GM23338 (cell line): ENCODE data around the gene G6PD. TPM values are rescaled to one million over a fixed set of nuclear protein-coding genes. Genes with fewer than 3 reads are reported as not detected.

Source experiments
- ATAC-seq: fragments of 200-7000 bp; cut with Tn5 transposase; 3 replicates; pipeline ENCODE4 v1.9.1; 2020
- DNase-seq: peaks from one replicate; pipeline ENCODE4 v3.0.0-alpha.2; 2015; ENCODE audit warnings: low spot score
- H2AFZ ChIP-seq: fragments of 200-600 bp; sonication (generic); 2 replicates; pipeline ENCODE4 v1.8.0; 2016; ENCODE audit warnings: antibody characterized with exemption, mild to moderate bottlenecking, moderate library complexity
- H3F3A ChIP-seq: fragments of 200-600 bp; sonication (generic); replicated peaks from 2 replicates; pipeline ENCODE4 v1.8.0; 2017; ENCODE audit warnings: antibody characterized with exemption, mixed run types, low read depth
- H3K27ac ChIP-seq: fragments of 200-600 bp; sonication (generic); 2 replicates; pipeline ENCODE4 v1.6.1; 2016; ENCODE audit warnings: low read depth
- H3K27me3 ChIP-seq: fragments of 200-600 bp; sonication (generic); 2 replicates; pipeline ENCODE4 v1.8.0; 2016; ENCODE audit warnings: mild to moderate bottlenecking, mixed run types, moderate library complexity; ENCODE audit not compliant: insufficient read depth
- H3K36me3 ChIP-seq: fragments of 200-600 bp; sonication (generic); 2 replicates; pipeline ENCODE4 v1.8.0; 2016; ENCODE audit warnings: mild to moderate bottlenecking; ENCODE audit not compliant: insufficient read depth
- H3K4me1 ChIP-seq: fragments of 200-600 bp; sonication (generic); 2 replicates; pipeline ENCODE4 v1.8.0; 2016; ENCODE audit warnings: mild to moderate bottlenecking, moderate library complexity; ENCODE audit not compliant: insufficient read depth
- H3K4me2 ChIP-seq: fragments of 200-600 bp; sonication (generic); 2 replicates; pipeline ENCODE4 v1.7.1; 2017; ENCODE audit warnings: mixed run types
- H3K4me3 ChIP-seq: fragments of 200-600 bp; sonication (generic); 2 replicates; pipeline ENCODE4 v1.6.1; 2016; ENCODE audit warnings: mixed run types
- H3K79me2 ChIP-seq: fragments of 200-600 bp; sonication (generic); replicated peaks from 2 replicates; pipeline ENCODE4 v1.8.0; 2017; ENCODE audit warnings: mild to moderate bottlenecking; ENCODE audit not compliant: insufficient read depth
- H3K9me2 ChIP-seq: fragments of 200-600 bp; sonication (generic); 2 replicates; pipeline ENCODE4 v1.8.0; 2017; ENCODE audit not compliant: insufficient read depth
- H4K20me1 ChIP-seq: fragments of 200-600 bp; sonication (generic); replicated peaks from 2 replicates; pipeline ENCODE4 v1.8.0; 2017; ENCODE audit warnings: mild to moderate bottlenecking; ENCODE audit not compliant: insufficient read depth
- H3K27ac Mint-ChIP-seq: 2 replicates; pipeline ENCODE4 v1.8.0; 2020; ENCODE audit warnings: inconsistent platforms, mild to moderate bottlenecking, moderate library complexity, mixed read lengths
- H3K27me3 Mint-ChIP-seq: 3 replicates; pipeline ENCODE4 v1.8.0; 2022; ENCODE audit warnings: low read depth, mild to moderate bottlenecking, moderate library complexity, mixed read lengths, inconsistent platforms; ENCODE audit not compliant: insufficient read depth, poor library complexity
- H3K36me3 Mint-ChIP-seq: 3 replicates; pipeline ENCODE4 v1.8.0; 2021; ENCODE audit warnings: low read depth, mild to moderate bottlenecking, inconsistent platforms, moderate library complexity, mixed read lengths
- H3K4me1 Mint-ChIP-seq: 3 replicates; pipeline ENCODE4 v1.8.0; 2020; ENCODE audit warnings: mild to moderate bottlenecking, inconsistent platforms, mixed read lengths
- H3K4me3 Mint-ChIP-seq: 3 replicates; pipeline ENCODE4 v1.8.0; 2021; ENCODE audit warnings: moderate library complexity, mild to moderate bottlenecking, inconsistent platforms, mixed read lengths
- H3K9me3 Mint-ChIP-seq: 3 replicates; pipeline ENCODE4 v1.8.0; 2020; ENCODE audit warnings: moderate library complexity, mild to moderate bottlenecking, inconsistent platforms, mixed read lengths
- CREB1 ChIP-seq: fragments of 250-450 bp; sonication (Bioruptor Pico); IDR thresholded peaks from 2 replicates; pipeline ENCODE4 v1.5.0; 2020; ENCODE audit warnings: low read depth, mild to moderate bottlenecking, moderate library complexity
- EZH2 ChIP-seq: fragments of 200-600 bp; sonication (generic); IDR thresholded peaks from one replicate; pipeline ENCODE4 v1.8.0; 2017; ENCODE audit warnings: antibody characterized with exemption, mild to moderate bottlenecking, low read depth; ENCODE audit not compliant: unreplicated experiment
- EZH2phosphoT487 ChIP-seq: fragments of 200-600 bp; sonication (generic); IDR thresholded peaks from one replicate; pipeline ENCODE4 v1.8.1; 2018; ENCODE audit warnings: antibody characterized with exemption; ENCODE audit not compliant: unreplicated experiment
- JUNB ChIP-seq: IDR thresholded peaks from one replicate; pipeline ENCODE4 v1.6.1; 2016; ENCODE audit warnings: antibody characterized with exemption; ENCODE audit not compliant: unreplicated experiment
- NANOG ChIP-seq: IDR thresholded peaks from 2 replicates; pipeline ENCODE4 v1.6.1; 2016; ENCODE audit warnings: antibody characterized with exemption, borderline replicate concordance
- POLR2AphosphoS5 ChIP-seq: IDR thresholded peaks from 2 replicates; pipeline ENCODE4 v1.6.1; 2016; ENCODE audit warnings: antibody characterized with exemption, low read depth
- STAT1 ChIP-seq: IDR thresholded peaks from one replicate; pipeline ENCODE4 v1.6.1; 2016; ENCODE audit warnings: antibody characterized with exemption; ENCODE audit not compliant: unreplicated experiment
- ZNF114 ChIP-seq: fragments of 250-450 bp; sonication (Bioruptor Pico); IDR thresholded peaks from 2 replicates; pipeline ENCODE4 v1.5.0; 2020; ENCODE audit warnings: mild to moderate bottlenecking, moderate library complexity
- ZNF331 ChIP-seq: fragments of 250-450 bp; sonication (Bioruptor Pico); IDR thresholded peaks from 2 replicates; pipeline ENCODE4 v1.5.0; 2020; ENCODE audit warnings: low read depth, mild to moderate bottlenecking, moderate library complexity
- polyA plus RNA-seq: library from polyadenylated mRNA; unstranded; fragments of >200 nt; fragmentation: Nextera tagmentation; extraction: Ambion mirVana; gene quantifications from 2 replicates; pipeline ENCODE4 v1.2.1, GENCODE V29; 2016
- total RNA-seq: library from RNA; depleted of rRNA; stranded (reverse); fragments of >200 nt; shearing (Covaris generic); gene quantifications from 2 replicates; pipeline ENCODE4 v1.2.3, GENCODE V29; 2014
- TF ChIP-seq, protein P1 (sequence below): IDR thresholded peaks from 2 replicates; pipeline ENCODE4 v1.6.1; 2016; ENCODE audit warnings: antibody characterized with exemption
- TF ChIP-seq, protein P2 (sequence below): fragments of 250-450 bp; sonication (Bioruptor Pico); IDR thresholded peaks from 2 replicates; pipeline ENCODE4 v1.5.0; 2020; ENCODE audit warnings: mild to moderate bottlenecking, moderate library complexity
- TF ChIP-seq, protein P3 (sequence below): IDR thresholded peaks from one replicate; pipeline ENCODE4 v1.6.1; 2018; ENCODE audit warnings: antibody characterized with exemption; ENCODE audit not compliant: unreplicated experiment
- TF ChIP-seq, protein P4 (sequence below), 2 experiments: fragments of 200-600 bp in 1 of 2; sonication (generic) in 1 of 2; conservative IDR thresholded peaks; 2 replicates each; pipeline versions ENCODE4 v1.5.1 to v1.6.1; 2016 to 2017; ENCODE audit warnings: antibody characterized with exemption in 2 of 2, low read depth in 2 of 2, mild to moderate bottlenecking in 2 of 2, moderate library complexity in 1 of 2

G6PD gene
- total and polyA plus RNA-seq, 2 experiments from 2014 or later: 14.4 to 66.7 TPM

DNA sequence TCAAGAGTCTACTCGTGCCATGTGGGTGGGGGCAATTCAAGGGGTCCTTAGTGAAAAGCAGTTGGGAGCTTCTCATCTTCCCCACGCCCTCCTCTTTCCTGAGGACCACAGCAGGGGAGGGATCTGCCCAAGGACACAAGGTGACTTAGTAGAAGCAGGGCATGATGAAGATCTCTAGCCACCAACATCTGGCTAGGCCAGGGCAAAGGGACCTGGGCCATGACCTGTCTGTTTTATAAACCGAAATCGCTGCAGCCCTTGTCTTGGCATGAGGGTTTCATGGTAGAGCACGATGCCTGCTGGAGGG lies 5.1 kb downstream of the G6PD start (continued):
- TF ChIP-seq POLR2AphosphoS5 (no peak), CREB1 (CRISPR knock-in tag) (no peak), ZNF114 (CRISPR knock-in tag) (no peak)

DNA sequence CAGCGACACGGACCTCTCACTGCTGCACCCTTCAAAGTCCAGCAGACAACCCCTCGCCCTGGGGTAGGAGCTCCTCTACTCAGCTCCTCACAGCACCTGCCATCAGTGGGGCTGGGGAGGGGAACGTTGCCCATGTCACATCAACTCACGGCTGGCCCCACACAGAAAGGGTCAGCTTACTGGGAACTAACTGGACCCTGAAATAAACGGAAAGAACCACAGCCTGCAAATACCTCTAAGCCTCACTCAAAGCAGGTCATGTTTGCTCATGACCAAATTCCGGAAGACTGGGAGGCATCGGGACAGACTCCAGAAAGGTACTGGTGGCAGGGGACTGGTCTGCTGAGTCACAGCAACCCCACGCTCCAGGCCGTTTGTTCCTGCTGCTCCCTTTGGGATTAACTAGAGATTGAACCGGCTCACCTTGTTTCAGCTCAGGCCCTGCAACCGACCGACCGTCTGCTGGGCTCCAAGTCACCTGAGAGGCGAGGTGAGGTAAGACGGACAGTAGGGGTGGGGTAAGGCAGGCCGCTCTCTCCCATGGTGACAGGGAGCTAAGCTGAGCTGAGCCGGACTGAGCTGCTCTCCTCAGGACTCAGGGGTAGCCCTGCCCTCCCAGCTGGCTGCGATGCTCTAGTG lies 5.6 kb downstream of the G6PD start:
- H3K79me2 ChIP-seq: 0 out of 2 replicates have a peak, but pooled peaks cover 2% of the 10 kb centered on the region
- H3K4me1 ChIP-seq: no peaks in the 10 kb centered on the region
- no peaks in the 10 kb centered on the region for H3K36me3 ChIP-seq
- H3K9me2 ChIP-seq: no peaks in the 10 kb centered on the region
- H3K27ac ChIP-seq: no peak overlapping the region
- H3K27me3 Mint-ChIP-seq: peaks cover 5% of the 10 kb centered on the region
- H3K9me3 Mint-ChIP-seq: no peaks in the 10 kb centered on the region
- H3K4me3 ChIP-seq: no peak overlapping the region
- TF ChIP-seq, protein P1, sequence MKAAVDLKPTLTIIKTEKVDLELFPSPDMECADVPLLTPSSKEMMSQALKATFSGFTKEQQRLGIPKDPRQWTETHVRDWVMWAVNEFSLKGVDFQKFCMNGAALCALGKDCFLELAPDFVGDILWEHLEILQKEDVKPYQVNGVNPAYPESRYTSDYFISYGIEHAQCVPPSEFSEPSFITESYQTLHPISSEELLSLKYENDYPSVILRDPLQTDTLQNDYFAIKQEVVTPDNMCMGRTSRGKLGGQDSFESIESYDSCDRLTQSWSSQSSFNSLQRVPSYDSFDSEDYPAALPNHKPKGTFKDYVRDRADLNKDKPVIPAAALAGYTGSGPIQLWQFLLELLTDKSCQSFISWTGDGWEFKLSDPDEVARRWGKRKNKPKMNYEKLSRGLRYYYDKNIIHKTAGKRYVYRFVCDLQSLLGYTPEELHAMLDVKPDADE: no peak
- TF ChIP-seq EZH2phosphoT487 (no peak), ZNF331 (CRISPR knock-in tag) (no peak), ZNF114 (CRISPR knock-in tag) (no peak), EZH2 (no peak), JUNB (no peak), POLR2AphosphoS5 (no peak), STAT1 (no peak), NANOG (no peak), CREB1 (CRISPR knock-in tag) (no peak)
- TF ChIP-seq, protein P2, sequence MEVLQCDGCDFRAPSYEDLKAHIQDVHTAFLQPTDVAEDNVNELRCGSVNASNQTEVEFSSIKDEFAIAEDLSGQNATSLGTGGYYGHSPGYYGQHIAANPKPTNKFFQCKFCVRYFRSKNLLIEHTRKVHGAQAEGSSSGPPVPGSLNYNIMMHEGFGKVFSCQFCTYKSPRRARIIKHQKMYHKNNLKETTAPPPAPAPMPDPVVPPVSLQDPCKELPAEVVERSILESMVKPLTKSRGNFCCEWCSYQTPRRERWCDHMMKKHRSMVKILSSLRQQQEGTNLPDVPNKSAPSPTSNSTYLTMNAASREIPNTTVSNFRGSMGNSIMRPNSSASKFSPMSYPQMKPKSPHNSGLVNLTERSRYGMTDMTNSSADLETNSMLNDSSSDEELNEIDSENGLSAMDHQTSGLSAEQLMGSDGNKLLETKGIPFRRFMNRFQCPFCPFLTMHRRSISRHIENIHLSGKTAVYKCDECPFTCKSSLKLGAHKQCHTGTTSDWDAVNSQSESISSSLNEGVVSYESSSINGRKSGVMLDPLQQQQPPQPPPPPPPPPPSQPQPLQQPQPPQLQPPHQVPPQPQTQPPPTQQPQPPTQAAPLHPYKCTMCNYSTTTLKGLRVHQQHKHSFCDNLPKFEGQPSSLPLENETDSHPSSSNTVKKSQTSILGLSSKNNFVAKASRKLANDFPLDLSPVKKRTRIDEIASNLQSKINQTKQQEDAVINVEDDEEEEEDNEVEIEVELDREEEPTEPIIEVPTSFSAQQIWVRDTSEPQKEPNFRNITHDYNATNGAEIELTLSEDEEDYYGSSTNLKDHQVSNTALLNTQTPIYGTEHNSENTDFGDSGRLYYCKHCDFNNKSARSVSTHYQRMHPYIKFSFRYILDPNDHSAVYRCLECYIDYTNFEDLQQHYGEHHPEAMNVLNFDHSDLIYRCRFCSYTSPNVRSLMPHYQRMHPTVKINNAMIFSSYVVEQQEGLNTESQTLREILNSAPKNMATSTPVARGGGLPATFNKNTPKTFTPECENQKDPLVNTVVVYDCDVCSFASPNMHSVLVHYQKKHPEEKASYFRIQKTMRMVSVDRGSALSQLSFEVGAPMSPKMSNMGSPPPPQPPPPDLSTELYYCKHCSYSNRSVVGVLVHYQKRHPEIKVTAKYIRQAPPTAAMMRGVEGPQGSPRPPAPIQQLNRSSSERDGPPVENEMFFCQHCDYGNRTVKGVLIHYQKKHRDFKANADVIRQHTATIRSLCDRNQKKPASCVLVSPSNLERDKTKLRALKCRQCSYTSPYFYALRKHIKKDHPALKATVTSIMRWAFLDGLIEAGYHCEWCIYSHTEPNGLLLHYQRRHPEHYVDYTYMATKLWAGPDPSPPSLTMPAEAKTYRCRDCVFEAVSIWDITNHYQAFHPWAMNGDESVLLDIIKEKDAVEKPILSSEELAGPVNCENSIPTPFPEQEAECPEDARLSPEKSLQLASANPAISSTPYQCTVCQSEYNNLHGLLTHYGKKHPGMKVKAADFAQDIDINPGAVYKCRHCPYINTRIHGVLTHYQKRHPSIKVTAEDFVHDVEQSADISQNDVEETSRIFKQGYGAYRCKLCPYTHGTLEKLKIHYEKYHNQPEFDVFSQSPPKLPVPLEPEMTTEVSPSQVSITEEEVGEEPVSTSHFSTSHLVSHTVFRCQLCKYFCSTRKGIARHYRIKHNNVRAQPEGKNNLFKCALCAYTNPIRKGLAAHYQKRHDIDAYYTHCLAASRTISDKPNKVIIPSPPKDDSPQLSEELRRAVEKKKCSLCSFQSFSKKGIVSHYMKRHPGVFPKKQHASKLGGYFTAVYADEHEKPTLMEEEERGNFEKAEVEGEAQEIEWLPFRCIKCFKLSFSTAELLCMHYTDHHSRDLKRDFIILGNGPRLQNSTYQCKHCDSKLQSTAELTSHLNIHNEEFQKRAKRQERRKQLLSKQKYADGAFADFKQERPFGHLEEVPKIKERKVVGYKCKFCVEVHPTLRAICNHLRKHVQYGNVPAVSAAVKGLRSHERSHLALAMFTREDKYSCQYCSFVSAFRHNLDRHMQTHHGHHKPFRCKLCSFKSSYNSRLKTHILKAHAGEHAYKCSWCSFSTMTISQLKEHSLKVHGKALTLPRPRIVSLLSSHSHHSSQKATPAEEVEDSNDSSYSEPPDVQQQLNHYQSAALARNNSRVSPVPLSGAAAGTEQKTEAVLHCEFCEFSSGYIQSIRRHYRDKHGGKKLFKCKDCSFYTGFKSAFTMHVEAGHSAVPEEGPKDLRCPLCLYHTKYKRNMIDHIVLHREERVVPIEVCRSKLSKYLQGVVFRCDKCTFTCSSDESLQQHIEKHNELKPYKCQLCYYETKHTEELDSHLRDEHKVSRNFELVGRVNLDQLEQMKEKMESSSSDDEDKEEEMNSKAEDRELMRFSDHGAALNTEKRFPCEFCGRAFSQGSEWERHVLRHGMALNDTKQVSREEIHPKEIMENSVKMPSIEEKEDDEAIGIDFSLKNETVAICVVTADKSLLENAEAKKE (CRISPR knock-in tag): no peak
- TF ChIP-seq, protein P3, sequence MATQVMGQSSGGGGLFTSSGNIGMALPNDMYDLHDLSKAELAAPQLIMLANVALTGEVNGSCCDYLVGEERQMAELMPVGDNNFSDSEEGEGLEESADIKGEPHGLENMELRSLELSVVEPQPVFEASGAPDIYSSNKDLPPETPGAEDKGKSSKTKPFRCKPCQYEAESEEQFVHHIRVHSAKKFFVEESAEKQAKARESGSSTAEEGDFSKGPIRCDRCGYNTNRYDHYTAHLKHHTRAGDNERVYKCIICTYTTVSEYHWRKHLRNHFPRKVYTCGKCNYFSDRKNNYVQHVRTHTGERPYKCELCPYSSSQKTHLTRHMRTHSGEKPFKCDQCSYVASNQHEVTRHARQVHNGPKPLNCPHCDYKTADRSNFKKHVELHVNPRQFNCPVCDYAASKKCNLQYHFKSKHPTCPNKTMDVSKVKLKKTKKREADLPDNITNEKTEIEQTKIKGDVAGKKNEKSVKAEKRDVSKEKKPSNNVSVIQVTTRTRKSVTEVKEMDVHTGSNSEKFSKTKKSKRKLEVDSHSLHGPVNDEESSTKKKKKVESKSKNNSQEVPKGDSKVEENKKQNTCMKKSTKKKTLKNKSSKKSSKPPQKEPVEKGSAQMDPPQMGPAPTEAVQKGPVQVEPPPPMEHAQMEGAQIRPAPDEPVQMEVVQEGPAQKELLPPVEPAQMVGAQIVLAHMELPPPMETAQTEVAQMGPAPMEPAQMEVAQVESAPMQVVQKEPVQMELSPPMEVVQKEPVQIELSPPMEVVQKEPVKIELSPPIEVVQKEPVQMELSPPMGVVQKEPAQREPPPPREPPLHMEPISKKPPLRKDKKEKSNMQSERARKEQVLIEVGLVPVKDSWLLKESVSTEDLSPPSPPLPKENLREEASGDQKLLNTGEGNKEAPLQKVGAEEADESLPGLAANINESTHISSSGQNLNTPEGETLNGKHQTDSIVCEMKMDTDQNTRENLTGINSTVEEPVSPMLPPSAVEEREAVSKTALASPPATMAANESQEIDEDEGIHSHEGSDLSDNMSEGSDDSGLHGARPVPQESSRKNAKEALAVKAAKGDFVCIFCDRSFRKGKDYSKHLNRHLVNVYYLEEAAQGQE: no peak
- TF ChIP-seq, protein P4, sequence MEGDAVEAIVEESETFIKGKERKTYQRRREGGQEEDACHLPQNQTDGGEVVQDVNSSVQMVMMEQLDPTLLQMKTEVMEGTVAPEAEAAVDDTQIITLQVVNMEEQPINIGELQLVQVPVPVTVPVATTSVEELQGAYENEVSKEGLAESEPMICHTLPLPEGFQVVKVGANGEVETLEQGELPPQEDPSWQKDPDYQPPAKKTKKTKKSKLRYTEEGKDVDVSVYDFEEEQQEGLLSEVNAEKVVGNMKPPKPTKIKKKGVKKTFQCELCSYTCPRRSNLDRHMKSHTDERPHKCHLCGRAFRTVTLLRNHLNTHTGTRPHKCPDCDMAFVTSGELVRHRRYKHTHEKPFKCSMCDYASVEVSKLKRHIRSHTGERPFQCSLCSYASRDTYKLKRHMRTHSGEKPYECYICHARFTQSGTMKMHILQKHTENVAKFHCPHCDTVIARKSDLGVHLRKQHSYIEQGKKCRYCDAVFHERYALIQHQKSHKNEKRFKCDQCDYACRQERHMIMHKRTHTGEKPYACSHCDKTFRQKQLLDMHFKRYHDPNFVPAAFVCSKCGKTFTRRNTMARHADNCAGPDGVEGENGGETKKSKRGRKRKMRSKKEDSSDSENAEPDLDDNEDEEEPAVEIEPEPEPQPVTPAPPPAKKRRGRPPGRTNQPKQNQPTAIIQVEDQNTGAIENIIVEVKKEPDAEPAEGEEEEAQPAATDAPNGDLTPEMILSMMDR (conservative IDR thresholded peaks at IDR 0.05; ENCODE audit: low read depth in 2 of 2): no peak
- H4K20me1 ChIP-seq: no peaks in the 10 kb centered on the region
- H3K4me2 ChIP-seq: no peak overlapping the region
- H3K36me3 Mint-ChIP-seq: peaks cover 27% of the 10 kb centered on the region
- H3F3A ChIP-seq: no peaks in the 10 kb centered on the region
- no peaks in the 10 kb centered on the region for H3K27me3 ChIP-seq
- ATAC-seq (no peak), DNase-seq (no peak)
- H3K27ac Mint-ChIP-seq: no peak overlapping the region
- no peak overlapping the region for H2AFZ ChIP-seq
- H3K4me1 Mint-ChIP-seq: peaks cover 2% of the 10 kb centered on the region
- H3K4me3 Mint-ChIP-seq: no peak overlapping the region
